ENCODE measurements around the gene TMEM237.

DNA sequence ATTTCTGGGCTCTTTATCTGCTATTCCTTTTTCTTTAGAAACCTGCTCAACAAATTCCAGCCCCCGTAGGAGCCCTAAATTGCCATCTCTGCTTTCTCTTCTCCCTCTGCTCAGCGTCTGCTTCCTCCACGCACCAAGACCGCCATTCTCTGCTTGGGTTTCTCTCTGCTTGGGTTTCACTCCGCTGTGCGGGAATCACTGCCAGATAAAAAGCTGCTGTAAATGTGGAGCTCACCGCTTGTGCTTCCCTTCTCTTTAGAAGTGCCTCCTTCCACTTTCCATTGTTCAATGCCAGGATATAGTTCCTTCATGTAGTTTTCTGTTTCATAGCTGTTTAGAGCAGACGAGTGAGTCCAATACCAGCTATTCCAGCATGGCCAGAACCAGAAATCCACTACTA is 45.9 kb downstream of the TMEM237 start:
- TF ChIP-seq, protein P1, sequence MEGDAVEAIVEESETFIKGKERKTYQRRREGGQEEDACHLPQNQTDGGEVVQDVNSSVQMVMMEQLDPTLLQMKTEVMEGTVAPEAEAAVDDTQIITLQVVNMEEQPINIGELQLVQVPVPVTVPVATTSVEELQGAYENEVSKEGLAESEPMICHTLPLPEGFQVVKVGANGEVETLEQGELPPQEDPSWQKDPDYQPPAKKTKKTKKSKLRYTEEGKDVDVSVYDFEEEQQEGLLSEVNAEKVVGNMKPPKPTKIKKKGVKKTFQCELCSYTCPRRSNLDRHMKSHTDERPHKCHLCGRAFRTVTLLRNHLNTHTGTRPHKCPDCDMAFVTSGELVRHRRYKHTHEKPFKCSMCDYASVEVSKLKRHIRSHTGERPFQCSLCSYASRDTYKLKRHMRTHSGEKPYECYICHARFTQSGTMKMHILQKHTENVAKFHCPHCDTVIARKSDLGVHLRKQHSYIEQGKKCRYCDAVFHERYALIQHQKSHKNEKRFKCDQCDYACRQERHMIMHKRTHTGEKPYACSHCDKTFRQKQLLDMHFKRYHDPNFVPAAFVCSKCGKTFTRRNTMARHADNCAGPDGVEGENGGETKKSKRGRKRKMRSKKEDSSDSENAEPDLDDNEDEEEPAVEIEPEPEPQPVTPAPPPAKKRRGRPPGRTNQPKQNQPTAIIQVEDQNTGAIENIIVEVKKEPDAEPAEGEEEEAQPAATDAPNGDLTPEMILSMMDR (IDR thresholded peaks at IDR 0.05), result no peak
- TF ChIP-seq POLR2A (IDR thresholded peaks at IDR 0.05), result no peak
- TF ChIP-seq EP300 (IDR thresholded peaks at IDR 0.05), result no peak

Measured in suprapubic skin (tissue), 3 donors.